ENCODE measurements around the gene PDE4A.

GRCh38 chr19:10450853-10451609 lies 30.7 kb downstream of the PDE4A start:
- TF ChIP-seq, protein P1, sequence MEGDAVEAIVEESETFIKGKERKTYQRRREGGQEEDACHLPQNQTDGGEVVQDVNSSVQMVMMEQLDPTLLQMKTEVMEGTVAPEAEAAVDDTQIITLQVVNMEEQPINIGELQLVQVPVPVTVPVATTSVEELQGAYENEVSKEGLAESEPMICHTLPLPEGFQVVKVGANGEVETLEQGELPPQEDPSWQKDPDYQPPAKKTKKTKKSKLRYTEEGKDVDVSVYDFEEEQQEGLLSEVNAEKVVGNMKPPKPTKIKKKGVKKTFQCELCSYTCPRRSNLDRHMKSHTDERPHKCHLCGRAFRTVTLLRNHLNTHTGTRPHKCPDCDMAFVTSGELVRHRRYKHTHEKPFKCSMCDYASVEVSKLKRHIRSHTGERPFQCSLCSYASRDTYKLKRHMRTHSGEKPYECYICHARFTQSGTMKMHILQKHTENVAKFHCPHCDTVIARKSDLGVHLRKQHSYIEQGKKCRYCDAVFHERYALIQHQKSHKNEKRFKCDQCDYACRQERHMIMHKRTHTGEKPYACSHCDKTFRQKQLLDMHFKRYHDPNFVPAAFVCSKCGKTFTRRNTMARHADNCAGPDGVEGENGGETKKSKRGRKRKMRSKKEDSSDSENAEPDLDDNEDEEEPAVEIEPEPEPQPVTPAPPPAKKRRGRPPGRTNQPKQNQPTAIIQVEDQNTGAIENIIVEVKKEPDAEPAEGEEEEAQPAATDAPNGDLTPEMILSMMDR (IDR thresholded peaks at IDR 0.05; ENCODE audit: poor library complexity), result no peak
- TF ChIP-seq EZH2 (IDR thresholded peaks at IDR 0.05; ENCODE audit: borderline replicate concordance), result no peak
